Measurements from ENCODE around the gene IGF1R. TPM values are rescaled to one million over a fixed set of nuclear protein-coding genes. Genes with fewer than 3 reads are reported as not detected.

The IGF1R gene
- total and polyA plus RNA-seq, 7 donors: 1.2 to 130 (median 39.6) TPM

DNA sequence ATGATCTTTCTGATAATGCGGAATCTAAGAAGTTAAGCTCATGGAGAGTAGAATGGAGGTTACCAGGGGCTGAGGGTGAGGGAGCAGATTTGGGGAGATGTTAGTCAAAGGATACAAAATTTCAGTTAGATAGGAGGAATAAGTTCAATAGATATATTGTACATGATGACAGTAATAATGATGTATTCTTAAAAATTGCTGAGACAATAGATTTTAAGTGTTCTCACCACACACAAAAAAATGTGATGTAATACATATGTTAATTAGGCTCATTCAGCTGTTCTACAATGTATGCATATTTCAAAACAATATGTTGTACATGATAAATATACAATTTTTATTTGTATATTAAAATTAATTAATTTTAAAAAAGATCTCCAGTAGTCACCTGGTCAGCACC, 277.9 kb downstream of the IGF1R start:
- no peak for DNase-seq
- TF ChIP-seq, protein P1, sequence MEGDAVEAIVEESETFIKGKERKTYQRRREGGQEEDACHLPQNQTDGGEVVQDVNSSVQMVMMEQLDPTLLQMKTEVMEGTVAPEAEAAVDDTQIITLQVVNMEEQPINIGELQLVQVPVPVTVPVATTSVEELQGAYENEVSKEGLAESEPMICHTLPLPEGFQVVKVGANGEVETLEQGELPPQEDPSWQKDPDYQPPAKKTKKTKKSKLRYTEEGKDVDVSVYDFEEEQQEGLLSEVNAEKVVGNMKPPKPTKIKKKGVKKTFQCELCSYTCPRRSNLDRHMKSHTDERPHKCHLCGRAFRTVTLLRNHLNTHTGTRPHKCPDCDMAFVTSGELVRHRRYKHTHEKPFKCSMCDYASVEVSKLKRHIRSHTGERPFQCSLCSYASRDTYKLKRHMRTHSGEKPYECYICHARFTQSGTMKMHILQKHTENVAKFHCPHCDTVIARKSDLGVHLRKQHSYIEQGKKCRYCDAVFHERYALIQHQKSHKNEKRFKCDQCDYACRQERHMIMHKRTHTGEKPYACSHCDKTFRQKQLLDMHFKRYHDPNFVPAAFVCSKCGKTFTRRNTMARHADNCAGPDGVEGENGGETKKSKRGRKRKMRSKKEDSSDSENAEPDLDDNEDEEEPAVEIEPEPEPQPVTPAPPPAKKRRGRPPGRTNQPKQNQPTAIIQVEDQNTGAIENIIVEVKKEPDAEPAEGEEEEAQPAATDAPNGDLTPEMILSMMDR (IDR thresholded peaks at IDR 0.05): no peak
- TF ChIP-seq POLR2AphosphoS5 (IDR thresholded peaks at IDR 0.05): no peak
- no peaks in the 10 kb centered on the region for H3K9me3 ChIP-seq
- no peaks in the 10 kb centered on the region for H3K27me3 ChIP-seq
- H3K36me3 ChIP-seq: peaks cover 20 to 72% (median 40%) of the 10 kb centered on the region in 4 donors
- peaks cover 0 to 36% (median 30%) of the 10 kb centered on the region in 4 donors for H3K4me1 ChIP-seq
- intact Hi-C loops (cut with DNase I): no loop called here
- peak overlapping the region in 3 of 4 donors; percentile 24 to 65 (median 47) for H3K27ac ChIP-seq
- WGBS, 2 donors: 99% methylated on average over 1 of the region's 1 CpG
- H3K4me3 ChIP-seq: no peak overlapping the region

- no peak overlapping the region for H3K4me3 ChIP-seq
- peak overlapping the region; percentile 24 to 65 (median 50) for H3K27ac ChIP-seq
- H3K27me3 ChIP-seq: no peaks in the 10 kb centered on the region
- 67 to 82% methylated on average over 3 of the region's 3 CpGs for WGBS, 2 donors
- TF ChIP-seq POLR2A (IDR thresholded peaks at IDR 0.05): no peak
- no peak for TF ChIP-seq EP300 (IDR thresholded peaks at IDR 0.05)
- peak in 1 of 4 donors; percentile 4 for TF ChIP-seq POLR2AphosphoS5 (IDR thresholded peaks at IDR 0.05)
- TF ChIP-seq, protein P1 (IDR thresholded peaks at IDR 0.05): no peak
- peaks cover 20 to 72% (median 38%) of the 10 kb centered on the region in 4 donors for H3K36me3 ChIP-seq
- intact Hi-C loops (cut with DNase I): no loop called here
- no peaks in the 10 kb centered on the region for H3K9me3 ChIP-seq
- H3K4me1 ChIP-seq: peaks cover 0 to 36% (median 30%) of the 10 kb centered on the region in 4 donors
- DNase-seq: no peak
These were observed 278.7 kb downstream of the IGF1R start for GRCh38 chr15:98927022-98927421.

GRCh38 chr15:98927996-98928395, 279.7 kb downstream of the IGF1R start:
- intact Hi-C loops (cut with DNase I): no loop called here
- H3K9me3 ChIP-seq: no peaks in the 10 kb centered on the region
- no peak for DNase-seq
- H3K4me3 ChIP-seq: no peak overlapping the region
- peaks cover 15 to 72% (median 30%) of the 10 kb centered on the region in 4 donors for H3K36me3 ChIP-seq
- TF ChIP-seq, protein P1 (IDR thresholded peaks at IDR 0.05): no peak
- TF ChIP-seq POLR2AphosphoS5 (IDR thresholded peaks at IDR 0.05) (no peak), POLR2A (IDR thresholded peaks at IDR 0.05) (no peak), EP300 (IDR thresholded peaks at IDR 0.05) (no peak)
- no peaks in the 10 kb centered on the region for H3K27me3 ChIP-seq
- H3K27ac ChIP-seq: peak overlapping the region; percentile 24 to 65 (median 50)
- H3K4me1 ChIP-seq: peaks cover 0 to 34% (median 29%) of the 10 kb centered on the region in 4 donors
- 85 to 91% methylated on average over 2 of the region's 2 CpGs for WGBS, 2 donors

GRCh38 chr15:98930576-98930975, 282.2 kb downstream of the IGF1R start:
- DNase-seq: no peak
- Histone ChIP-seq H3K27me3 (no peaks in the 10 kb centered on the region), H3K36me3 (peaks cover 14 to 59% (median 30%) of the 10 kb centered on the region in 4 donors), H3K4me1 (peaks cover 0 to 22% (median 18%) of the 10 kb centered on the region in 4 donors), H3K27ac (no peak overlapping the region), H3K9me3 (no peaks in the 10 kb centered on the region), H3K4me3 (no peak overlapping the region)
- TF ChIP-seq POLR2AphosphoS5 (IDR thresholded peaks at IDR 0.05) (no peak), EP300 (IDR thresholded peaks at IDR 0.05) (no peak), POLR2A (IDR thresholded peaks at IDR 0.05) (no peak)
- TF ChIP-seq, protein P1 (IDR thresholded peaks at IDR 0.05): no peak
- intact Hi-C loops (cut with DNase I): no loop called here
- 81 to 89% methylated on average over 4 of the region's 4 CpGs for WGBS, 2 donors

DNA sequence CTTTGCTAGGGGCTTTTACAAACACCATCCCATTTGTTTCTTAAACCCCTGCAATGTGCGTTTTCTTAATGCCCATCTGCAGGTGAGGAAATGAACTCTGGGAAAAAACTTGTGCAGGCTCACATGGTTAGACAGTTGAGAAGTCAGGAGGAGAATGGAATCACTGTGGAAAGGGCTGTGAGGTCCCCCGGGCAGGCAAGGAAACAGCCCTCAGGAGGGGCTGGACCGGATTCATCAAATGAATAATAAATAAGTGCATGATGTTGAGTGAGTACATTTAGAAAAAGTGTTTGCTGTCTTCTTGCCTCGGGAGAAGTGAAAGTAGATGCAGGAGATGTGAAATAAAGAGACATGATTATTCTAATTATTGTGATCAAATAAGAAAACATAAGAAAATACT, 282.7 kb downstream of the IGF1R start:
- Histone ChIP-seq H3K4me1 (peaks cover 0 to 22% (median 18%) of the 10 kb centered on the region in 4 donors), H3K4me3 (no peak overlapping the region), H3K27me3 (no peaks in the 10 kb centered on the region), H3K27ac (no peak overlapping the region), H3K36me3 (peaks cover 18 to 58% (median 31%) of the 10 kb centered on the region in 4 donors), H3K9me3 (no peaks in the 10 kb centered on the region)
- DNase-seq: no peak
- TF ChIP-seq POLR2AphosphoS5 (IDR thresholded peaks at IDR 0.05): no peak
- TF ChIP-seq, protein P1 (IDR thresholded peaks at IDR 0.05): no peak
- no peak for TF ChIP-seq POLR2A (IDR thresholded peaks at IDR 0.05)
- no peak for TF ChIP-seq EP300 (IDR thresholded peaks at IDR 0.05)
- intact Hi-C loops (cut with DNase I): no loop called here
- WGBS, 2 donors: 83 to 85% methylated on average over 4 of the region's 4 CpGs
